OCI-LY1 (cell line): ENCODE data around the gene FOXN3.

Experiments used
- H2AFZ ChIP-seq: fragments of 200-600 bp; sonication (generic), shearing (Covaris generic); 2 replicates; pipeline ENCODE4 v1.6.0; 2014; ENCODE audit warnings: antibody characterized with exemption, mild to moderate bottlenecking, low read length
- H3F3A ChIP-seq: fragments of 200-600 bp; sonication (generic), shearing (Covaris generic); 2 replicates; pipeline ENCODE4 v1.6.0; 2014; ENCODE audit warnings: mild to moderate bottlenecking, antibody characterized with exemption, low read length, moderate library complexity; ENCODE audit not compliant: insufficient read depth
- H3K27ac ChIP-seq: fragments of 200-600 bp; sonication (generic); 2 replicates; pipeline ENCODE4 v1.5.1; 2014; ENCODE audit warnings: low read length, mixed run types, mild to moderate bottlenecking, low read depth; ENCODE audit not compliant: poor library complexity, severe bottlenecking
- H3K27me3 ChIP-seq: fragments of 200-600 bp; sonication (generic); 2 replicates; pipeline ENCODE4 v1.6.0; 2014; ENCODE audit warnings: antibody characterized with exemption, mild to moderate bottlenecking, low read length, moderate library complexity; ENCODE audit not compliant: insufficient read depth
- H3K36me3 ChIP-seq: fragments of 200-600 bp; sonication (generic); 2 replicates; pipeline ENCODE4 v1.6.1; 2014; ENCODE audit warnings: mild to moderate bottlenecking, antibody characterized with exemption, low read length, moderate library complexity, mixed read lengths; ENCODE audit not compliant: insufficient read depth
- H3K4me1 ChIP-seq: fragments of 200-600 bp; sonication (generic); 2 replicates; pipeline ENCODE4 v1.5.1; 2014; ENCODE audit warnings: mild to moderate bottlenecking, low read length, moderate library complexity; ENCODE audit not compliant: insufficient read depth, severe bottlenecking
- H3K4me2 ChIP-seq: fragments of 200-600 bp; sonication (generic), shearing (Covaris generic); 2 replicates; pipeline ENCODE4 v1.6.1; 2014; ENCODE audit warnings: low read length
- H3K4me3 ChIP-seq: fragments of 200-600 bp; sonication (generic); 2 replicates; pipeline ENCODE4 v1.5.1; 2014; ENCODE audit warnings: low read length, low read depth, mild to moderate bottlenecking, mixed read lengths; ENCODE audit not compliant: poor library complexity, severe bottlenecking
- H3K79me2 ChIP-seq: fragments of 200-600 bp; shearing (Covaris generic); 2 replicates; pipeline ENCODE4 v1.6.1; 2016; ENCODE audit warnings: mixed run types, low read length, mixed read lengths; ENCODE audit not compliant: insufficient read depth
- H3K9ac ChIP-seq: fragments of 200-600 bp; sonication (generic), shearing (Covaris generic); 2 replicates; pipeline ENCODE4 v1.6.1; 2014; ENCODE audit warnings: mild to moderate bottlenecking, low read length, mixed read lengths
- H3K9me2 ChIP-seq: fragments of 200-600 bp; sonication (generic), shearing (Covaris generic); 2 replicates; pipeline ENCODE4 v1.6.1; 2014; ENCODE audit warnings: low read depth, mild to moderate bottlenecking, low read length, mixed read lengths
- H3K9me3 ChIP-seq: fragments of 200-600 bp; shearing (Covaris generic); 2 replicates; pipeline ENCODE4 v1.6.1; 2014; ENCODE audit warnings: low read length, mixed read lengths
- H4K20me1 ChIP-seq: fragments of 200-600 bp; sonication (generic), shearing (Covaris generic); 2 replicates; pipeline ENCODE4 v1.6.0; 2016; ENCODE audit warnings: mild to moderate bottlenecking, low read length; ENCODE audit not compliant: insufficient read depth
- CTCF ChIP-seq: fragments of 200-600 bp; sonication (generic), shearing (Covaris generic); IDR thresholded peaks from 2 replicates; pipeline ENCODE4 v1.5.1; 2017; ENCODE audit warnings: mild to moderate bottlenecking, antibody characterized with exemption, low read length, moderate library complexity, mixed read lengths
- EZH2 ChIP-seq: fragments of 200-600 bp; sonication (generic), shearing (Covaris generic); IDR thresholded peaks from 2 replicates; pipeline ENCODE4 v1.8.0; 2017; ENCODE audit warnings: borderline replicate concordance, mixed run types, mild to moderate bottlenecking, antibody characterized with exemption, low read length, moderate library complexity, mixed read lengths

FOXN3 gene

GRCh38 chr14:89140326-89140725 is 276.7 kb downstream of the FOXN3 start:
- no peaks in the 10 kb centered on the region for H3F3A ChIP-seq
- no peak overlapping the region for H3K9ac ChIP-seq
- no peaks in the 10 kb centered on the region for H4K20me1 ChIP-seq
- H3K9me3 ChIP-seq, result peaks cover 10% of the 10 kb centered on the region; the same call in 1 of the 2 replicates
- H3K4me3 ChIP-seq, result no peak overlapping the region
- no peaks in the 10 kb centered on the region for H3K4me1 ChIP-seq
- H3K36me3 ChIP-seq, result no peaks in the 10 kb centered on the region
- TF ChIP-seq EZH2, result no peak
- H3K79me2 ChIP-seq, result no peaks in the 10 kb centered on the region
- H3K4me2 ChIP-seq, result no peak overlapping the region
- H3K27ac ChIP-seq, result no peak overlapping the region
- no peak overlapping the region for H2AFZ ChIP-seq
- H3K9me2 ChIP-seq, result no peaks in the 10 kb centered on the region
- peaks cover 5% of the 10 kb centered on the region for H3K27me3 ChIP-seq

DNA sequence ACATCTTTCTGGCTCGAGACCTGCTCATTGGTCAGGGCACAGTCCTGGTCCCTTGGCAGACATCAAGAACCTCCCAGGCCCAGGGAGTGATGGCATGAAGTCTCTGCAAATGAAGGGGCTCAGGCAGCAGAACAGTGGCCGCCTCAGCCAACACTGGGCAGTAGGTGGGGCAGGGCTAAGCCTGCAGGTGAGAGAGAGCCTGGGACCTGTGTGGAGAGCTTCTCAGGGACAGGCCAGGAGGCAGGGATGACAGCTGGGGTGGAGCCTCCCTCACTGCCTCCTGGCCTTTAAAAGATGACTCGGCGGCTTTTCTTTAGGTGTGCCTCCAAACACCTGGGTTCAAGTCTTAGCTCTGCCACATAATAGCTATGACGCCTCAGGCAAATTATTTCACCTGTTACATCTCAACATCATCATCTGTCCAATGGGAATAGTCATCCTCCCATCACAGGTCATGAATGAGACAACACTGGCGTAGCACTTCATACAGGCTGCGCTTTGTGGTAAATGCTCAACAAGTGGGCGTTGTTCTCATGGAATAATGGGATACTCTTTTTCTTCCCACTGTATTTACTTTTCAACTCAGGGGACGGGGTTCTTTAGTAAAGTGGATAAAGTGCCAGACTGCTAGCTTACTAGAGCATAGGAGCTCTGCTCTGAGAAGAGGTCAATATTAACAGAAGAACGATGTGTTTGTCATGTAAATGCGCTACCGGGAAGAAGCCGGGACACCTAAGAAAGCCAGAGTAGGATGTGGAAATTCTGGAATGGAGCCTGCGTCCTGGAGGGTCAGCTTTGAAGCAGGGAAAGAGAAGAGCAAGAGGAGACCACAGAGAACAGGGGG is 277.4 kb downstream of the FOXN3 start:
- Histone ChIP-seq H2AFZ (no peak overlapping the region), H3K27ac (no peak overlapping the region), H3K79me2 (no peaks in the 10 kb centered on the region), H3K4me3 (no peak overlapping the region), H3K36me3 (no peaks in the 10 kb centered on the region), H3K27me3 (peaks cover 1% of the 10 kb centered on the region; the same call in 1 of the 2 replicates), H3K4me2 (no peak overlapping the region), H3K9me2 (no peaks in the 10 kb centered on the region), H3K9me3 (peaks cover 10% of the 10 kb centered on the region; the same call in 1 of the 2 replicates), H3F3A (no peaks in the 10 kb centered on the region), H3K4me1 (no peaks in the 10 kb centered on the region), H4K20me1 (no peaks in the 10 kb centered on the region), H3K9ac (no peak overlapping the region)
- TF ChIP-seq EZH2 (no peak), CTCF (no peak)

- Histone ChIP-seq H3K4me1 (no peaks in the 10 kb centered on the region), H3K9me3 (peaks cover 10% of the 10 kb centered on the region; the same call in 1 of the 2 replicates), H2AFZ (no peak overlapping the region), H3K79me2 (no peaks in the 10 kb centered on the region), H4K20me1 (no peaks in the 10 kb centered on the region), H3K27ac (no peak overlapping the region), H3K36me3 (no peaks in the 10 kb centered on the region), H3K27me3 (no peaks in the 10 kb centered on the region; the same call in 1 of the 2 replicates), H3K9me2 (no peaks in the 10 kb centered on the region), H3K9ac (no peak overlapping the region), H3F3A (no peaks in the 10 kb centered on the region), H3K4me2 (no peak overlapping the region), H3K4me3 (no peak overlapping the region)
- TF ChIP-seq EZH2 (no peak), CTCF (no peak)
These were observed 278.2 kb downstream of the FOXN3 start for GRCh38 chr14:89138846-89139245.
